Activated CD4-positive, alpha-beta memory T cell treated with anti-CD3 and anti-CD28 coated beads, Interleukin-2, amount 10 ng/mL, durations not matched to agents 7 days and 5 days (primary cell): ENCODE data around the gene CBX7. TPM values are rescaled to one million over a fixed set of nuclear protein-coding genes. Genes with fewer than 3 reads are reported as not detected.

Source experiments
- CTCF ChIA-PET: fragments of 350-600 bp; sonication (Branson Sonifier 250); formaldehyde crosslinking; loops from one replicate; lab custom pipeline; 2021; ENCODE audit warnings: antibody characterized with exemption, inconsistent platforms; lab: Charles Lee
- POLR2A ChIA-PET: fragments of 350-600 bp; sonication (Branson Sonifier 250); formaldehyde crosslinking; loops from one replicate; lab custom pipeline; 2021; ENCODE audit warnings: antibody characterized with exemption; lab: Charles Lee
- DNase-seq: peaks from one replicate; pipeline ENCODE4 v3.0.0-alpha.2; 2020
- H3K27ac Mint-ChIP-seq: one replicate; pipeline ENCODE4 v1.8.0; 2021; ENCODE audit warnings: mild to moderate bottlenecking, mixed read lengths
- H3K27me3 Mint-ChIP-seq: one replicate; pipeline ENCODE4 v1.8.0; 2021; ENCODE audit warnings: mixed read lengths
- H3K36me3 Mint-ChIP-seq: one replicate; pipeline ENCODE4 v1.8.0; 2021; ENCODE audit warnings: low read depth, mixed read lengths
- H3K4me1 Mint-ChIP-seq: one replicate; pipeline ENCODE4 v1.8.0; 2021; ENCODE audit warnings: mixed read lengths
- H3K4me3 Mint-ChIP-seq: one replicate; pipeline ENCODE4 v1.8.0; 2021; ENCODE audit warnings: mild to moderate bottlenecking, mixed read lengths
- H3K9me3 Mint-ChIP-seq: one replicate; pipeline ENCODE4 v1.8.0; 2021; ENCODE audit warnings: mixed read lengths
- total RNA-seq, 2 experiments: library from RNA; stranded (reverse); gene quantifications; one replicate each; pipeline ENCODE4 v1.2.3, GENCODE V29; 2021

The CBX7 gene
- total RNA-seq, 2 experiments from 2014 or later, result 24.9 to 25.0 TPM

DNA sequence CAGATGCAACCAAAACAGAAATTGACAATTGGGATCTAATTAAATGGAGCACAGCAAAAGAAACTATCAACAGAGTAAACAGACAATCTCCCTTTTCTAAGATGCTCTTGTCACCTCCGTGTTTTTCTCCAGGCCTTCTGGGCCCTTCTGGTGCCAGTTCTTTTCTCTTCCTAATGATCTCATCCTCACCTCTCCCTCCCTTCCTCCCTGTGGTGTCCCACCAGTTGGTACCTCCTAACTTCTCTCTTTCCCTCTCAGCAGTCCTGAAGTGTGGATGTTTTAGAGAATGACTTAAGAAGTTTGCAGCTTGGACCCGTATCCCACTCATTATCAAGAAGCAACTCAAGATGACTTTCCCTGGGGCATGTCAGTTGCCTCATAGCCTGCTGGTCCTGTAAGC, 49.0 kb downstream of the CBX7 start:
- ChIA-PET CTCF (no interaction called here), POLR2A (no interaction called here)
- no peak for DNase-seq
- Mint-ChIP-seq H3K4me1 (peaks cover 33% of the 10 kb centered on the region), H3K9me3 (no peaks in the 10 kb centered on the region), H3K27me3 (no peaks in the 10 kb centered on the region), H3K4me3 (no peak overlapping the region), H3K36me3 (peaks cover 32% of the 10 kb centered on the region), H3K27ac (no peak overlapping the region)

DNA sequence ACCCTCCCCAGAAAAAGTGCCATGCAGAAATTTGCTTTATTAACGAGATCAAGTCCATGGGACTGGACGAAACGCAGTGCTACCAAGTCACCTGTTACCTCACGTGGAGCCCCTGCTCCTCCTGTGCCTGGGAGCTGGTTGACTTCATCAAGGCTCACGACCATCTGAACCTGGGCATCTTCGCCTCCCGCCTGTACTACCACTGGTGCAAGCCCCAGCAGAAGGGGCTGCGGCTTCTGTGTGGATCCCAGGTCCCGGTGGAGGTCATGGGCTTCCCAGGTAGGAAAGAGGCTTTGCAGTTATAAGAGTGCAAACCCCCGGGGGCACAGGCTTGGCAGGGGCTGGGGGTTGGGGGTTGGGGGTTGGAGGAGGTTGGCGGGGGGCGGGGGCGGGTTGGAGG, 51.3 kb downstream of the CBX7 start:
- Mint-ChIP-seq H3K4me3 (no peak overlapping the region), H3K27me3 (no peaks in the 10 kb centered on the region), H3K27ac (no peak overlapping the region), H3K9me3 (no peaks in the 10 kb centered on the region), H3K36me3 (peaks cover 41% of the 10 kb centered on the region), H3K4me1 (peaks cover 54% of the 10 kb centered on the region)
- ChIA-PET CTCF (no interaction called here), POLR2A (interaction anchor here (4.7 kb wide), 1 partner anchor 12 kb away, joined by 48 read pairs; no protein-coding TSS in a partner anchor)
- DNase-seq, result no peak

DNA sequence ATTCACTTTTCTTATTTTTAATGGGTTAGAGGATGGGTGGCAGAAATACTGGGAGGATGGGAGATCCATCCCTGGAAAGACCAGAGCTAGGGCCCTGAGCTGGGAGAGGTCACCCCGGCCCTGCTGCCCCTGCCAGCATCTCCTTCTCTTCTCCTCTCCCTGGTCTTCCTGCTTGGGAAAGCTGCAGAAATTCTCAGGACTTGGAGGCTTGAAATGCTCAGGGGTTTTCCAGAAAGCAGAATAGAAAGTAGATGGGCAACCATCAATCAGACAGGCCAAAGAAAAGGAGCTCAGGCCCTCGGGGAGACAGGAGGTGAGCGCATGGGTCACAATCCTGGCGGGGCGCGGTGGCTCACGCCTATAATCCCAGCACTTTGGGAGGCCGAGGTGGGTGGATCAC, 53.9 kb downstream of the CBX7 start:
- no peaks in the 10 kb centered on the region for H3K27me3 Mint-ChIP-seq
- ChIA-PET POLR2A (interaction anchor here (0.6 to 4.7 kb wide), 12 partner anchors 9 to 392 kb away, joined by 3 to 48 read pairs (median 4); partner anchors contain the start of genes APOBEC3C, CBX6 and GTPBP1), CTCF (interaction anchor here (1.0 to 2.9 kb wide), 5 partner anchors 11 to 228 kb away, joined by 3 to 12 read pairs (median 4); partner anchors contain the start of gene APOBEC3G)
- peak overlapping the region; percentile 94 for H3K4me3 Mint-ChIP-seq
- H3K36me3 Mint-ChIP-seq, result peaks cover 40% of the 10 kb centered on the region
- H3K4me1 Mint-ChIP-seq, result peaks cover 81% of the 10 kb centered on the region
- no peaks in the 10 kb centered on the region for H3K9me3 Mint-ChIP-seq
- peak overlapping the region; percentile 97 for H3K27ac Mint-ChIP-seq
- no peak for DNase-seq

DNA sequence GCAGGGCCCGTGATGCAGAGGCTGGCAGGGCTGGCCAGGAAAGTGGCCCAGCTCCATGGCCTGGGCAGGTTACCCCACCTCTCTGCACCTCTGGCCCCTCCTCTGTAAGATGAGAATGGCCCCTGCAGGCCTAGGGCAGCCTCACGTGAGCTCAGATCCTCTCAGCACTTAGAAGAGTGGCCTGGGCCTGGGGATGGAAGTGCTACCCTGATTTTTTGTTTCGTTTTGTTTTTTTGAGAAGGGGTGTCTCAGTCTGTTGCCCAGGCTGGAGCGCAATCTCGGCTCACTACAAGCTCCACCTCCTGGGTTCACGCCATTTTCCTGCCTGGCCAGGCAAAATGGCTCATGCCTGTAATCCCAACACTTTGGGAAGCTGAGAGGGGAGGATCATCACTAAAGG, 54.5 kb downstream of the CBX7 start:
- peak; percentile 38 for DNase-seq
- Mint-ChIP-seq H3K4me1 (peaks cover 82% of the 10 kb centered on the region), H3K27ac (peak overlapping the region; percentile 97), H3K4me3 (peak overlapping the region; percentile 94), H3K36me3 (peaks cover 35% of the 10 kb centered on the region), H3K27me3 (no peaks in the 10 kb centered on the region), H3K9me3 (no peaks in the 10 kb centered on the region)
- ChIA-PET CTCF (interaction anchor here (0.7 to 2.9 kb wide), 5 partner anchors 12 to 228 kb away, joined by 3 to 12 read pairs (median 4); no protein-coding TSS in a partner anchor), POLR2A (interaction anchor here (0.9 to 4.7 kb wide), 10 partner anchors 8 to 392 kb away, joined by 3 to 48 read pairs (median 4); partner anchors contain the start of genes APOBEC3C, CBX6 and GTPBP1)

DNA sequence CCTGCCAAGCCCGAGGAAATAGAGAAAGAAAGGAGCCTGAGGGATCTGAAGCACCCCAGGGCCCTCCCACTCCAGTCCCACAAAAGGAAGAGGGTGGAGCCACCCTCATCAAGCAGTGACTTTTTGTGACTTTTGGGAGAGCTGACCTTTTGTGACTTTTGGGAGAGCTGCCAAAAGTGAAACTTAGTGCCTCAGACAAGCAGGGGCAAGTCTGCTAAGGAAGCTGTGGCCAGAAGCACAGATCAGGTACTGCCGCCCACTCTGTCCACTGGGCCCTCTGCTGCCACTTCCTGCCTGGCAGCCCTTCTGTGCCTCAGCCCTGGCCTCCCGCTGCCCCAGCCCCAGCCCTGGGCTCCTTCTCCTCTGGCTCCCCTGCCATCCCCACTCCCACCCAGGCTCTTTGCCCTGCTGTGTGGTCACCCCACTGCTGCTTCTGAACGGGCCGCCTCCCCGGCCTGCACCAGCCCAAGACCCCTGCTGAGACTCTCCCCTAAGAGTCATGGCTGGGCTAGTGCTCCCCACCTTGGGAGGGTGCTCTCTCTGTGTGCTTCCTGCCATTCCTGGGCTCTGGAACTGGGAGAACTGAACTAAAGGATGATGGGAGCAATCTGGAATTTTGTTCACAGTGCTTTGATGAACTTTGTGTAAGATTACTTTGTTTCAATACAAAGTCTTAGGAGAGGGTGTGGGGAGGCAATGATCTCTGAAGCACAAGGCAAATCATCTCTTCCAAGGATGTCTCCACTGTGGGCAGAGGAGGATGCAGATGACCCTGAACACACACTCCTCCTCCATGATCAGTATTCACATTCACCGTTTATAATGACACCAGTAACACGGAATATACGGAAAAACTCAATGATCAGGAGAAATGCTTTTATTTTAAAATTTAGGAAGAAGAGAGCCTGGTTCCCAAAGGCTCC, 55.1 kb downstream of the CBX7 start, which contains the start of gene APOBEC3H:
Gene APOBEC3H, plus strand, starts transcription at position 147 of the 923 bp plus-strand sequence. CDS start 3,035 bp downstream, outside the sequence.
- Mint-ChIP-seq H3K4me1 (peaks cover 87% of the 10 kb centered on the region), H3K27ac (peak within 1 kb of the TSS; percentile 97), H3K27me3 (no peaks in the 10 kb centered on the region), H3K4me3 (peak within 1 kb of the TSS; percentile 94), H3K9me3 (no peaks in the 10 kb centered on the region), H3K36me3 (peaks cover 37% of the 10 kb centered on the region)
- POLR2A ChIA-PET, result interaction anchor here (0.9 to 4.7 kb wide), 9 partner anchors 8 to 391 kb away, joined by 3 to 48 read pairs (median 3); partner anchors contain the start of genes APOBEC3C and GTPBP1
- DNase-seq, result peak; percentile 64
- CTCF ChIA-PET, result interaction anchor here (0.7 to 2.9 kb wide), 4 partner anchors 12 to 227 kb away, joined by 3 to 12 read pairs (median 4); no protein-coding TSS in a partner anchor

DNA sequence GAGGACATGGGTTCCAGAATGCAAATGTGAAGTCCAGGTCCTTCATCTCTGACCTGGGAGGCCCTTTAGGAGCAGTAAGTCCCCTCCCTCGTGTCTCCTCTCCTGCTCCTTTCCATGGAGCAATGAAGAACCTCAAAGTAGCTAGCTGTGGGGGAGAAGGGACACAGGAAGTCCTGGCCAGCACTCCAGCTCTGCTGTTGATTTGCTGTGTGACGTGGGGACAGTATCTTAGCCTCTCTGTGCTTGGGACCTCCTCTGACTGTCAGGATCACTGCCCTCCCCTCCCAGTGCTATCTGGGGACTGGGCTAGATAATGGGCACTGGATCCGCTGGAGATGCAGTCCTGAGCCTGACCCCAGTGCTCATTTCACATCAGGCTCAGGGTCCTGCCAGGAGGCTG, 56.5 kb downstream of the CBX7 start:
- H3K9me3 Mint-ChIP-seq, result no peaks in the 10 kb centered on the region
- DNase-seq, result no peak
- no peaks in the 10 kb centered on the region for H3K27me3 Mint-ChIP-seq
- CTCF ChIA-PET, result interaction anchor here (0.9 kb wide), 1 partner anchor 92 kb away, joined by 3 read pairs; no protein-coding TSS in a partner anchor
- H3K4me1 Mint-ChIP-seq, result peaks cover 97% of the 10 kb centered on the region
- POLR2A ChIA-PET, result interaction anchor here (1.5 to 2.3 kb wide), 2 partner anchors 18 to 223 kb away, joined by 3 to 7 read pairs; partner anchors contain the start of genes APOBEC3G and RPL3
- peak overlapping the region; percentile 96 for H3K27ac Mint-ChIP-seq
- H3K36me3 Mint-ChIP-seq, result peaks cover 46% of the 10 kb centered on the region
- peak overlapping the region; percentile 43 for H3K4me3 Mint-ChIP-seq

DNA sequence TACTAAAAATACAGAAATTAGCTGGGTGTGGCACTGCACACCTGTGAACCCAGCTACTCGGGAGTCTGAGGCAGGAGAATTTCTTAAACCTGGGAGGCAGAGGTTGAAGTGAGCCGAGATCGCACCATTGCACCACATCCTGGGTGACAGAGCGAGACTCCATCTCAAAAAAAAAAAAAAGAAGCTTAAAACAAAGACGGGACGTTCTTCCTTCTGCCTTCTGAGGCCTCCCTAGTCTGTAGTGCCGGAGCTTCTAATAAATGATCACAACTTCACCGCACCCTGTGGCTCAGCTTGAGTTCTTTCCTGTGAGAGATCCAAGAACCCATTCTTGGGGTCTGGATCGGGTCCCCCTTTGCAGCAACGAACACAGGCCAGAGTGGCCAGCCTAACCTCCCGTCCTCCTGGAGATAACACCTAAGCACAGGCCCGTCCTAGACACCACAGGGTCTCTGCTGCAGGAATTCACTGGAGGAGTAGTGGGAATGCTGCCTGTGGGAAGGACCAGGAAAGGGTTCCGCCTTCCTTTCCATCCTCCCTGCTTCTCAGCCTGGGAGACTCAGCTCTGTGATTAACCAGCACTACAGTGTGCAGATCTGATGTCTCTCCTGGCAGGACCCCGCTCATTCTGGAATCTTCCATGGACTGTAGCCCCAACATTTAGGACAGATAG, 57.6 kb downstream of the CBX7 start:
- no peaks in the 10 kb centered on the region for H3K27me3 Mint-ChIP-seq
- H3K27ac Mint-ChIP-seq, result peak overlapping the region; percentile 96
- peak overlapping the region; percentile 35 for H3K4me3 Mint-ChIP-seq
- ChIA-PET POLR2A (interaction anchor here (0.7 to 2.3 kb wide), 14 partner anchors 10 to 225 kb away, joined by 3 to 7 read pairs (median 4); partner anchors contain the start of genes APOBEC3D, APOBEC3G and RPL3), CTCF (interaction anchor here (0.7 to 1.7 kb wide), 3 partner anchors 23 to 91 kb away, joined by 3 to 10 read pairs (median 4); no protein-coding TSS in a partner anchor)
- peaks cover 99% of the 10 kb centered on the region for H3K4me1 Mint-ChIP-seq
- no peaks in the 10 kb centered on the region for H3K9me3 Mint-ChIP-seq
- DNase-seq, result peak; percentile 56
- peaks cover 46% of the 10 kb centered on the region for H3K36me3 Mint-ChIP-seq

DNA sequence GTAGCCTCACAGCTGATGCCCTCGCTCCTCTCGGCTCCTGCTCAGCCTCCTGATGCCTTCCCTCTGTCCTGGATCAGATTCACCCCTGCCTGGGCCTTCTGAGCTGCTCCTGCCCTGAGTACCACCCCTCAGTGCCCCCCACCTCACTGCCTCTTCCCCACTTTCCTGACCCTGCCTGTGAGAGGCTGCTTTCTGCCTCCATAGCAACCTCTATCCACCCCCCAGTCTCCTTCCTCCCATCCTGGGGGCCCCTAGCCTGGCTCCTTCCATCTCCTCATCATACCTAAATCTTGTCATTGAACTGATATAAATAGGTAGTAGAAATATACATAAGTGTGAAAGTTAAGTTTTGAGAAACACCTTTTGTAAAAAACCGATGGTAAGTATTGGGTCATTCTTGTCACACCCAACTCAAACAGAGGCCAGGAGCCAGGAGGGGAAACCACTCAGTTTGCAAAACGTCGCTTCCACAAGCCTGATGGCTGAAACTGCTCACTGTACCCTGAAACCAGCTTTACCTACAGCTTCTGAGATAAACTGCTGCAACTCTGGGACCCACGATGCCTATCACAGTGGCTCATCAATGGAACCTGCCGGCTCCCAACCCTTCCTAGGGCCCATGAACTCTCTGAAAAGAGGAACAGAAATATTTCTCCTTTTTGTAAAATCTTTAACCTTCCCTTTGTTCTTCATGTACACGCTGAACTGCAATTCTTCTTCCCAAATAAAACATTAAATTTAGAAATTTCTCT, 60.2 kb downstream of the CBX7 start:
- H3K36me3 Mint-ChIP-seq, result peaks cover 38% of the 10 kb centered on the region
- peaks cover 99% of the 10 kb centered on the region for H3K4me1 Mint-ChIP-seq
- CTCF ChIA-PET, result interaction anchor here (1.6 kb wide), 1 partner anchor 222 kb away, joined by 4 read pairs; no protein-coding TSS in a partner anchor
- H3K27ac Mint-ChIP-seq, result peak overlapping the region; percentile 96
- peak overlapping the region; percentile 73 for H3K4me3 Mint-ChIP-seq
- H3K27me3 Mint-ChIP-seq, result no peaks in the 10 kb centered on the region
- POLR2A ChIA-PET, result interaction anchor here (1.4 to 5.3 kb wide), 6 partner anchors 7 to 225 kb away, joined by 3 to 48 read pairs (median 5); partner anchors contain the start of genes APOBEC3B and APOBEC3H
- H3K9me3 Mint-ChIP-seq, result no peaks in the 10 kb centered on the region
- DNase-seq, result peak; percentile 53

DNA sequence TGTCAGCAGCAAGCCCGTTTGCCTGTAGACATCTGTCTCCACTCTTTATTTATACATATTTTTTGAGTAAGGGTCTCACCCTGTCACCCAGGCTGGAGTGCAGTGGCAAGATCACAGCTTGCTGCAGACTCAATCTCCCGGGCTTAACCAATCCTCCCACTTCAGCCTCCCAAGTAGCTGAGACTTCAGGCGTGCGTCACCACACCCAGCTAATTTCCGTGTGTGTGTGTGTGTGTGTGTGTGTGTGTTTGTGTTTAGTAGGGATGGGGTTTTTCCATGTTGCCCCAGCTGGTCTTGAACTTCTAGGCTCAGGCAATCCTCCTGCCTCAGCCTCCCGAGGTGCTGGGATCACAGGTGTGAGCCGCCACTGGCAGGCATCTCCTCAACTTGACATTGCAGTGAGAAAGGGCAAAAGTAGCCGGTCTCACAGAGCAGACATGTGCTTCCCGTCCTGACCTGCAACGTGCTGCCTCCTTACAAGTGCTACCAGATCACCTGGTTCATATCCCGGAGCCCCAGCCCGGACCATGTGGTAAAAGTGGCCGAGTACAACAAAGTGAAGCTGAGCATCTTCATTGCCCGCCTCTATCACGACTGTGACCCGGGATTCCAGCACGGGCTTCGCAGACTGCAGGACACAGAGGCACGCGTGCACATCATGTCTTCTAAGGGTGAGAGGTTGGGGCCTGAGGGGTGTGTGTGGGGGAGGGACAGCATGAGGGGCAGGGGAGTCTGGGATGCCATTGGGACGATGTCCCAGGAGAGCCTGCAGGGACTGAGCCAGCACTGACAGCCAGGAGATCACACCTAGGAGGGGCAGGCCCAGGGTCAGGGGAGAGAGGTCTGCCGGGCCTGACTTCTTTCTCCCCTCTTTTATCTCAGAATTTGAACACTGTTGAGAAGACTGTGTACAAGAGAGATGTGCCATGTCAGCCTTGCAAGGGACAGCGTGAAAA, 61.1 kb downstream of the CBX7 start:
- CTCF ChIA-PET, result interaction anchor here (1.6 kb wide), 1 partner anchor 221 kb away, joined by 4 read pairs; no protein-coding TSS in a partner anchor

DNA sequence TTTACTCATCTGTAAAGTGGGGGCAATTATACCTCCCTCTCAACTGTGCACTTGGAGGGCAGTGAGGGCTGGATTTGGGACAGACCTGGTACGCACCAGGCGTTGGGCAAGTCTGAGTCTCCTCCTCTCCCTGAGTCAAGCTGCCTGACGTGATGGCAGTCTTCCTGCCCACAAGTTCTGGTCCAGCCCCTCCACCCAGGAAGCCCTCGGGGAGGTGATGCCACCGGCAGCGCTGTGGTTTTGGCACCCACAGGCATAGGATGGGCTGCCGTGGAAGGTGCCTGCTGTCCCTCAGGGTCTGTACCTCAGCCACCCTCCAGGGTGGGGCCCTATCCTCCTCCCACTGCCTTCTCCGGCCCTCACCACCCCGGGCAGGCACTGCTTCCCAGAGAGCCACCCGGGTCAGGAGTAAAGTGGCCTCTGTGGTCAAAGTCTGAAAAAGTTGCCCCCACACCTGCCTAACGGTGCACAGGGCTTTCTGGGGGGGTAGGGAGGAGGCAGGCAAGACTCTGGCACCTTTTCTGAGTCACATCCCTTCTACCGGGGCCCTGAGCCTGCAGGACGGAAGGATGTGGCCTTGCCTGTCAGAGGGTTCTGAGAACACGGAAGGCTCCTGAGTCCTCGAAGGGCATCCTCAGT, 61.9 kb downstream of the CBX7 start:
- Mint-ChIP-seq H3K9me3 (no peaks in the 10 kb centered on the region), H3K27ac (peak overlapping the region; percentile 96), H3K4me1 (peaks cover 100% of the 10 kb centered on the region), H3K27me3 (no peaks in the 10 kb centered on the region), H3K36me3 (peaks cover 52% of the 10 kb centered on the region), H3K4me3 (peak overlapping the region; percentile 73)
- DNase-seq, result peak; percentile 96
- CTCF ChIA-PET, result interaction anchor here (0.9 kb wide), 1 partner anchor 28 kb away, joined by 4 read pairs; no protein-coding TSS in a partner anchor
- POLR2A ChIA-PET, result interaction anchor here (0.9 to 5.3 kb wide), 10 partner anchors 8 to 335 kb away, joined by 3 to 48 read pairs (median 4); partner anchors contain the start of genes APOBEC3B, APOBEC3G, APOBEC3H and RPL3

More for the DNA sequence above, 61.1 kb downstream of the CBX7 start:
- Mint-ChIP-seq H3K36me3 (peaks cover 45% of the 10 kb centered on the region), H3K9me3 (no peaks in the 10 kb centered on the region), H3K27ac (peak overlapping the region; percentile 96), H3K4me1 (peaks cover 100% of the 10 kb centered on the region), H3K27me3 (no peaks in the 10 kb centered on the region), H3K4me3 (peak overlapping the region; percentile 73)
- DNase-seq, result no peak
- POLR2A ChIA-PET, result interaction anchor here (1.0 to 5.3 kb wide), 10 partner anchors 8 to 335 kb away, joined by 3 to 48 read pairs (median 5); partner anchors contain the start of genes APOBEC3B, APOBEC3G, APOBEC3H and RPL3
